Testis (tissue), 2 donors: Measurements from ENCODE around the gene ZNF423.

ENCODE experiments used
- POLR2A ChIP-seq: fragments of 450-650 bp; IDR thresholded peaks from one replicate; pipeline ENCODE4 v1.6.1; 2017; ENCODE audit warnings: antibody characterized with exemption, mild to moderate bottlenecking, moderate library complexity
- TF ChIP-seq, protein P1 (sequence below), 3 experiments: fragments of 450-650 bp in 2 of 3; fragments of 200-600 bp in 1 of 3; sonication (generic) in 1 of 3; IDR thresholded peaks; one replicate each; pipeline ENCODE4 v1.5.1; 2016 to 2019; ENCODE audit warnings: antibody characterized with exemption in 3 of 3, mild to moderate bottlenecking in 2 of 3, moderate library complexity in 1 of 3

DNA sequence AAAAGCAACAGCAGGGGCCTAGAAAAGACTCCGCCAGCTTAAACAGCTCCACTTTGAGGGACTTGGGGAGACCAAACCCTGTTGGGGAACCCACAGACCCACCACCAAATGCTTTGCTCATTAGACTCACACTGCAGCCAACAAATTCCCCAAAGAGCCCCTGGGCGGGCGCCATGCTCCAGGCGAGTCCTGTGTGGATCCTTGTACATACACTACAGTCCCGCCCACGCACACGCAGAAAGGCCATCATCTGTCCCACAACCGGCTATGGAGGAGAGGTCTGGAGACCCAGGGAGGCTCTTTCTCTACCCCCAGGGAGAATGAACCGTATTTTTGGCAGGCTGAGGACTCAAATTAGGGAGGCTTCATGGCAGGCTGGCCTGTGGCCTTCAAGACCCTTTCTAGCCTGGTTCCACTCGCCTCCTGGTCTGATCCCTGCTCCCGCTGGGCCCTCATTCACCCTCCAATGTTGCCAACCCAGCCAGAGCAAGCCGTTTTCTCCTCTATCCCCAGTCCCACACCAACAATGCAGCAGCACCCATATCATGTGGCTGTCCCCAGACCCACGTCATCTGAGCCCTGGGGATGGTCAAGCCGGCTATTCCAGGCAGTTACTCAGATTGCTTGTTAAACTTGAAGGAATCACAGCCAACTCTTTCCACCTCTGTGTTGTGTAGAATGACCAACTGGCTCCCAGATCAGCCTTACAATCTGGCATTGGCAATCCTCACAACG, 27.2 kb downstream of the ZNF423 start:
- TF ChIP-seq, protein P1, sequence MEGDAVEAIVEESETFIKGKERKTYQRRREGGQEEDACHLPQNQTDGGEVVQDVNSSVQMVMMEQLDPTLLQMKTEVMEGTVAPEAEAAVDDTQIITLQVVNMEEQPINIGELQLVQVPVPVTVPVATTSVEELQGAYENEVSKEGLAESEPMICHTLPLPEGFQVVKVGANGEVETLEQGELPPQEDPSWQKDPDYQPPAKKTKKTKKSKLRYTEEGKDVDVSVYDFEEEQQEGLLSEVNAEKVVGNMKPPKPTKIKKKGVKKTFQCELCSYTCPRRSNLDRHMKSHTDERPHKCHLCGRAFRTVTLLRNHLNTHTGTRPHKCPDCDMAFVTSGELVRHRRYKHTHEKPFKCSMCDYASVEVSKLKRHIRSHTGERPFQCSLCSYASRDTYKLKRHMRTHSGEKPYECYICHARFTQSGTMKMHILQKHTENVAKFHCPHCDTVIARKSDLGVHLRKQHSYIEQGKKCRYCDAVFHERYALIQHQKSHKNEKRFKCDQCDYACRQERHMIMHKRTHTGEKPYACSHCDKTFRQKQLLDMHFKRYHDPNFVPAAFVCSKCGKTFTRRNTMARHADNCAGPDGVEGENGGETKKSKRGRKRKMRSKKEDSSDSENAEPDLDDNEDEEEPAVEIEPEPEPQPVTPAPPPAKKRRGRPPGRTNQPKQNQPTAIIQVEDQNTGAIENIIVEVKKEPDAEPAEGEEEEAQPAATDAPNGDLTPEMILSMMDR (IDR thresholded peaks at IDR 0.05), result no peak
- no peak for TF ChIP-seq POLR2A
